ENCODE measurements around the gene TMEM181.

DNA sequence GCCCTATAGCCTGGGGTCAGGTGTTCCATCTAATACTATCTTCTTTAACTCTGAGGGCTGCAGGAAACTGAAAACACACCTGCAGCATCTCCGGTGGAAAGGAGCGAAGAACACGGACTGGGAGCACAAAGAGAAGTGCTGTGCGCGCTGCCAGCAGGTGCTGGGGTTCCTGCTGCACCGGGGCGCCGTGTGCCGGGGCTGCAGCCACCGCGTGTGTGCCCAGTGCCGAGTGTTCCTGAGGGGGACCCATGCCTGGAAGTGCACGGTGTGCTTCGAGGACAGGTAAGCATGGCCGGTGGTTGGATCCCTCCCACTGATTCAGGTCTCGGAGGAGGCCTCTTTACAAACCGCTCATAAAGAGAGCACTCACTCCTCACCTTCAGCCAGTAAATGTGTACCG, 105.4 kb downstream of the TMEM181 start:
- TF ChIP-seq POLR2A (IDR thresholded peaks at IDR 0.05): no peak
- TF ChIP-seq, protein P1, sequence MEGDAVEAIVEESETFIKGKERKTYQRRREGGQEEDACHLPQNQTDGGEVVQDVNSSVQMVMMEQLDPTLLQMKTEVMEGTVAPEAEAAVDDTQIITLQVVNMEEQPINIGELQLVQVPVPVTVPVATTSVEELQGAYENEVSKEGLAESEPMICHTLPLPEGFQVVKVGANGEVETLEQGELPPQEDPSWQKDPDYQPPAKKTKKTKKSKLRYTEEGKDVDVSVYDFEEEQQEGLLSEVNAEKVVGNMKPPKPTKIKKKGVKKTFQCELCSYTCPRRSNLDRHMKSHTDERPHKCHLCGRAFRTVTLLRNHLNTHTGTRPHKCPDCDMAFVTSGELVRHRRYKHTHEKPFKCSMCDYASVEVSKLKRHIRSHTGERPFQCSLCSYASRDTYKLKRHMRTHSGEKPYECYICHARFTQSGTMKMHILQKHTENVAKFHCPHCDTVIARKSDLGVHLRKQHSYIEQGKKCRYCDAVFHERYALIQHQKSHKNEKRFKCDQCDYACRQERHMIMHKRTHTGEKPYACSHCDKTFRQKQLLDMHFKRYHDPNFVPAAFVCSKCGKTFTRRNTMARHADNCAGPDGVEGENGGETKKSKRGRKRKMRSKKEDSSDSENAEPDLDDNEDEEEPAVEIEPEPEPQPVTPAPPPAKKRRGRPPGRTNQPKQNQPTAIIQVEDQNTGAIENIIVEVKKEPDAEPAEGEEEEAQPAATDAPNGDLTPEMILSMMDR (IDR thresholded peaks at IDR 0.05): no peak

Measured in breast epithelium (tissue), 3 donors.